Globus pallidus (tissue), 1 donor: ENCODE measurements around the gene OR52E4.

Experiments
- DNase-seq: peaks from one replicate; pipeline ENCODE4 v3.0.0-alpha.2; 2015; ENCODE audit warnings: low spot score

The OR52E4 gene

DNA sequence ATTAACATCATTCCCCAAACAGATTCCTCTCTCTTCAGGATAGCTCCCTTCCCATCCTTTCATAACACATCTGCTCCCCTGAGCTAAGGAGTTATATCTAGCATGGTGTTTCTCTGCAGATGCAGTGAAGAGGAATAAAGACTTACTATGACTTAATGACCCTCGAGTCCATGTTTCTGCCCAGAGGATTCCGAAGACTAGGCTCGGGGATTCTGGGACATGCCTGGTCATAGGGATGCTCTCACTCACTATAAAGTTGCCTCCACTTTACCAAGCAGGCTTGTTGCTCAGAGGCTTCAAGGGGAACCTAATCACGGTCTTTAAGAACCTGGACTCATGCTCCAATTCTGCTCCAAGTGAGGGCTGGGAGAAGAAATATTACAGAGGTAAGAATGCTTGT is at the start of gene OR52E4:
Gene OR52E4, plus strand, starts transcription at position 301 of the 400 bp plus-strand sequence. CDS start 3,664 bp downstream, outside the sequence.
- no peak for DNase-seq

- no peak for DNase-seq
Measured at GRCh38 chr11:5831196-5831829, 49.1 kb upstream of the OR52E4 start.

DNA sequence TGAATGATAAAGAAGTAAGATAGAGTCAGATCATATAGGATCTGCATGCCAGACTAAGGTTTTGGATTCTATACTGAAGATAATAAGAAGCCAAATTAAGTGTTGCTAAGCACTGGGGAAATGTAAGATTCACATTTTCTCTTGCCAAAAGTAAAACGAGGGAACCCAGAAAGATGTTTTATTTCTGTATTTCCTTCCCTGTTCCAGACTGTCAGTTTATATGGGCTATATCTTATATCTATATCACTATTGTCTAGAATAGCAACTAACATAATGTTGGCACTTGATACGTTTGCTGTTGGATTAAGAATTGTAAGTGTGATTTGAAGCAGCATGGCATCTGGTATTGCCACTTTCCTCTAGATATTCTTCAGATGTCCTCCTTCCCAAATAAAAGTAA is 47.0 kb upstream of the OR52E4 start:
- no peak for DNase-seq

GRCh38 chr11:5837695-5838094 is 42.7 kb upstream of the OR52E4 start:
- no peak for DNase-seq

GRCh38 chr11:5841797-5842196 is 38.6 kb upstream of the OR52E4 start, which contains the start of gene OR52E6:
TSS of gene OR52E6 (minus strand) at chr11:5841897. CDS start at chr11:5841897, 0 bp downstream.
- DNase-seq: no peak

- no peak for DNase-seq
Measured at GRCh38 chr11:5846701-5847100, 33.7 kb upstream of the OR52E4 start.

- no peak for DNase-seq
Measured at GRCh38 chr11:5847711-5848110, 32.7 kb upstream of the OR52E4 start.

GRCh38 chr11:5851002-5851401 is 29.4 kb upstream of the OR52E4 start:
- DNase-seq: no peak

DNA sequence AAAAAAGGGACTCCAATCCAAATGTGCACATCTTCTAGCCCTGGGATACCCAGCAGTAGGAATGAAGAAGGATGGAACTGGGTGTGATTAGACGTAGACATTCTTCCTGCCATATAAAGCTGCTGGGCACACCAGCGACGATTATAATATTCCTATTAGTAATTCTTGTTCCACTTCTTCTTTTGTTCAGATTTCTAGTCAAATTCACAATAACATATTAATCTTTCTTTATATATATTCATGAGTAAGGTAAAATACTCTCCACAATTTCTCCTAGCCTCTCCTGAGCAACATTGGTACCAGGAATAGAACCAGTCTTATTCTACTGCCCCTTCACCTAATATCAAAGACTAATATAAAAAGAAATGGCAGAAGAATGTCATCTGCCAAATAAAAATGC is 22.8 kb upstream of the OR52E4 start, which contains the start of gene OR52E8:
Gene OR52E8, minus strand, starts transcription at position 101 of the 400 bp plus-strand sequence. Its CDS starts 0 bp downstream, at position 101.
- no peak for DNase-seq

GRCh38 chr11:5865826-5866225 is 14.6 kb upstream of the OR52E4 start:
- DNase-seq: no peak

GRCh38 chr11:5878564-5878963 is 1.9 kb upstream of the OR52E4 start:
- DNase-seq: no peak

GRCh38 chr11:5881756-5882155 is 1.3 kb downstream of the OR52E4 start:
- no peak for DNase-seq

DNA sequence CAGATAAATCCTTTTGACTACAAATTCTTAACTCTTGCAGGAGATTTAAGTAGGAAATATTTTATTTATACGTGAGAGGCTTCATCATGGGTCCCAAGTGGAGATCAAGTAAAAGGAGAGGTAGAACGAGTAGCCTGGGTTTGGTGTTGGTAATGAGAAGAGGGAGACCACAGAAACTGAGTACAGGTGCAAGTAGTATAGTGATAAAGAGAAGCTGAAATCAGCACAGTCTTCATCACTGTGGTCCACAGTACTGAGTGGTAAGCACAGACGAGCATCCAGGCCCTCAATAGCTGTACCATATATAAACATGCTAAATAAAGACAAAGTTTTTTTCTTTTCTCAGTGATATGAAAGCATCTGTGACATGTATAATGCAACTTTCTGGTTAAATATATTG is 6.7 kb downstream of the OR52E4 start:
- DNase-seq: no peak

DNA sequence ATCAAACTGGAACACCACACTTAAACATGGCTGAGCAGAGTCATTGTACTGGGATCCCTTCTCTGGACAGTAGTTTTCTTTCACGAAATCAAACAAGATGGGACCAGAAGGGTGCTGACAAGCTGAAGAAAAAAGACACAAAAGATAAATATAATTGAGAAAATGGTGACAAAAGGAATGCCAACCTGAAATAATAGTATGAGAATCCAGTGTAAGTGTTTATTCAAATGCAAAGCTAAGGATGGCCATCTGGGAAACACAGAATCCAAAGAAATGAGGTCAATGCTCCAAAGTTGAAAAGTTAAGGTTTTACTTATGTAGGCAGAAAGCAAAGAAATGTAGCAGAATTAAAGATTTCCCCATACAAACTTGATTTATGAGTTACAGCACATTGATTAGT is 7.2 kb downstream of the OR52E4 start:
- DNase-seq: no peak

GRCh38 chr11:5891216-5891800 is 10.9 kb downstream of the OR52E4 start:
- DNase-seq: no peak

- DNase-seq: no peak
Measured at GRCh38 chr11:5892908-5893307, 12.5 kb downstream of the OR52E4 start, which contains the start of gene OR52E5. TSS of gene OR52E5 (plus strand) at chr11:5893208. CDS start at chr11:5900777, 7,569 bp downstream.

DNA sequence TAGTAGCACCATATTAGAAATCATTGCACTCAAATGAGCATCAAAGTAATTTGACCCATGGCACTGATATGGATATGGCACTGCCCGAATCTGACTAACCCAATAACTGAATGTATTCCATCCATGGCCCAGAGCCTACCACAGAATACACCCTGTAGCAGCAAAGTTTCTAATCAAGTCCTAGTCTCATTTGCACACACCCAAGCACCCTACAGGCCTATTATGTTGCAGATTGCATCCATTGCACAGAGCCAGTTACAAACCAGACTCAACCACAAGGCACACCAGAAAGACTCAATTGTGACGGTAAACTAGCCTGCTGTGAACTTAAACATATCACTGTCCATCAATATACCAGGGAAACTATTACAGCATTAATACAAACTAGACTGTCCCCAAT is 19.1 kb downstream of the OR52E4 start:
- no peak for DNase-seq

GRCh38 chr11:5910540-5910939 is 30.1 kb downstream of the OR52E4 start:
- DNase-seq: no peak

- DNase-seq: no peak
Measured at GRCh38 chr11:5922749-5923426, 42.5 kb downstream of the OR52E4 start.

- no peak for DNase-seq
Measured at GRCh38 chr11:5923427-5923776, 43.0 kb downstream of the OR52E4 start.

- DNase-seq: no peak
Measured at GRCh38 chr11:5923794-5924193, 43.4 kb downstream of the OR52E4 start.

- no peak for DNase-seq
Measured at GRCh38 chr11:5928271-5928670, 47.8 kb downstream of the OR52E4 start.

- DNase-seq: no peak
Measured at GRCh38 chr11:5928811-5929210, 48.4 kb downstream of the OR52E4 start.
